Activated CD4-positive, alpha-beta T cell treated with anti-CD3 and anti-CD28 coated beads, Interleukin-2, amount 10 ng/mL, durations not matched to agents 24 days and 14 days (primary cell): ENCODE results near the gene FXYD5. TPM values are rescaled to one million over a fixed set of nuclear protein-coding genes. Genes with fewer than 3 reads are reported as not detected.

Experiments
- DNase-seq: peaks from one replicate; pipeline ENCODE4 v3.0.0; 2022
- H3K27ac Mint-ChIP-seq: one replicate; pipeline ENCODE4 v1.8.0; 2022; ENCODE audit warnings: mild to moderate bottlenecking, mixed read lengths
- H3K27me3 Mint-ChIP-seq: one replicate; pipeline ENCODE4 v1.8.0; 2022; ENCODE audit warnings: mixed read lengths
- H3K36me3 Mint-ChIP-seq: one replicate; pipeline ENCODE4 v1.8.0; 2022; ENCODE audit warnings: low read depth, mild to moderate bottlenecking, mixed read lengths
- H3K4me1 Mint-ChIP-seq: one replicate; pipeline ENCODE4 v1.8.0; 2021; ENCODE audit warnings: mixed read lengths
- H3K4me3 Mint-ChIP-seq: one replicate; pipeline ENCODE4 v1.8.0; 2022; ENCODE audit warnings: mild to moderate bottlenecking, moderate library complexity, mixed read lengths
- H3K9me3 Mint-ChIP-seq: one replicate; pipeline ENCODE4 v1.8.0; 2021; ENCODE audit warnings: mixed read lengths
- intact Hi-C: fragments of 100-400 bp; cut with micrococcal nuclease; formaldehyde crosslinking; loops from one replicate; pipeline ENCODE4 v1.15.1; 2023
- total RNA-seq: library from RNA; stranded (reverse); gene quantifications from 2 replicates; pipeline ENCODE4 v1.2.3, GENCODE V29; 2022

The FXYD5 gene
- total RNA-seq, 1 donor from 2014 or later: 286 TPM

DNA sequence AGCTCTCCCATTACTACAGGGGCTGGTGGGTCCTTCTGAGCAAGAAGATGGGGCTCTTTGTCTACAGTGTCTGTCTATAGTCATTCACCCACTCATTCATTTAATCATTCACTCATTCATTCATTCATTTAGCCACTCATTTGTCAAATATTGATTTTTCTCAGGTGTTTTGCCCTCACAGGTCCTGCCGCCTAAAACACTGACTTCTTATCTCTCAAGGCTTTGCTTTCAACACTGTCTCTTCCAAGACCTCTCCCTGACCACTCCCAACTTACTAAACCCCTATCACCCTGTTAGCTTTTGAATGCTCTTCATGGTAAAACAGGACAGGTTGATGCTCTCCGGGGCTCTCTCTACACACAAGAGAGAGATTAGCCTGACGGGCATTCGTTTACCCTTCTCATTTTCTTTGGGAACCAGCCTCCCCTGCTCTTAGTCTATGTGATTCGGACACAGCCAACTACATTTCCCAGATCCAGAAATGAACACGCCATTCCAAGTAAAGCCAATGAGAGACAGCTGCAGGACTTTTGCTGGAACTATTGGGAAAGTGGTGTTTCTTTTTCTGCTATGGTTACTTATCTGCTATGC lies 51.3 kb downstream of the FXYD5 start:
- peaks cover 67% of the 10 kb centered on the region for H3K4me1 Mint-ChIP-seq
- peak overlapping the region; percentile 96 for H3K27ac Mint-ChIP-seq
- no peaks in the 10 kb centered on the region for H3K27me3 Mint-ChIP-seq
- intact Hi-C loops: loop anchor here (1.0 kb wide), 1 partner anchor 53 kb away; no protein-coding TSS in a partner anchor
- peak overlapping the region; percentile 74 for H3K4me3 Mint-ChIP-seq
- no peak for DNase-seq
- peaks cover 4% of the 10 kb centered on the region for H3K9me3 Mint-ChIP-seq
- peaks cover 6% of the 10 kb centered on the region for H3K36me3 Mint-ChIP-seq

DNA sequence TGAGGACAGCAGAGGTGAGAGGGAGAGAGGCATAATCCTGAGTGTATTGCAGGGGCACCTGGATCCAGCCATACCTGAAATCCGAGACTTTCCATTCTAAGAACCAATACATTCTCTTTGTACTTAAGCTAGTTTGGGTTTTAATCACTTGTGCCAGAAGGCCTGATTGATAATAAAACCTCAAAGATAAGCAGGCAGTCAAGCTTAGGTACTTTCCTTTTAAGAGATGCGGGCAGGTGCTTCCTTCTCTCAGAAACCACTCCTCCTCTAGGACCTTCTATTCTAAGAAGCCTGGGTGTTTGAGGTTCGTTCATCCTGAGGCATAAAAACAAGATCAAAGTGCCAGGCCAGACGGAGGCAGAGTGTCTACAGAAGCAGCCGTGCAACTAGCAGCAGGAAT lies 51.8 kb downstream of the FXYD5 start:
- Mint-ChIP-seq H3K4me1 (peaks cover 67% of the 10 kb centered on the region), H3K27me3 (no peaks in the 10 kb centered on the region), H3K9me3 (peaks cover 4% of the 10 kb centered on the region), H3K36me3 (peaks cover 6% of the 10 kb centered on the region), H3K4me3 (peak overlapping the region; percentile 74), H3K27ac (peak overlapping the region; percentile 96)
- intact Hi-C loops: loop anchor here (1.0 kb wide), 1 partner anchor 53 kb away; no protein-coding TSS in a partner anchor
- DNase-seq: peak; percentile 90

DNA sequence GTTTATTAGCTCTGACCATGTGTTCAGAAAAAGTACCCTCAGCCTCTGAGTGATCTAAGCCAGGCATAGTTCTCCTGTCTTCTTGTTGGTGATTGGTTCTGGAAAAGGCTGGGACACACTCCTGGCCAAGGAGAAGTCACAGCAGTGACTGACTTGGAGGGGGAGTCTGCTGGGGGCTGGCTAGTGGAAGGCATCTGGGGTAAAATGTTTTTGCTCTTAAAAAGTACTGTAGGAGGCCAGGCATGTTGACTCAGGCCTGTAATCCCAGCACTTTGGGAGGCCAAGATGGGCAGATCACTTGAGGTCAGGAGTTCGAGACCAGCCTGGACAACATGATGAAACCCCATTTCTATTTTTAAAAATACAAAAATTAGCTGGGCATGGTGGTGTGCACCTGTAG lies 52.3 kb downstream of the FXYD5 start:
- Mint-ChIP-seq H3K27ac (peak overlapping the region; percentile 96), H3K36me3 (peaks cover 6% of the 10 kb centered on the region), H3K27me3 (no peaks in the 10 kb centered on the region), H3K4me3 (peak overlapping the region; percentile 74), H3K4me1 (peaks cover 71% of the 10 kb centered on the region), H3K9me3 (peaks cover 4% of the 10 kb centered on the region)
- intact Hi-C loops: loop anchor here (1.0 kb wide), 1 partner anchor 54 kb away; no protein-coding TSS in a partner anchor
- DNase-seq: no peak

DNA sequence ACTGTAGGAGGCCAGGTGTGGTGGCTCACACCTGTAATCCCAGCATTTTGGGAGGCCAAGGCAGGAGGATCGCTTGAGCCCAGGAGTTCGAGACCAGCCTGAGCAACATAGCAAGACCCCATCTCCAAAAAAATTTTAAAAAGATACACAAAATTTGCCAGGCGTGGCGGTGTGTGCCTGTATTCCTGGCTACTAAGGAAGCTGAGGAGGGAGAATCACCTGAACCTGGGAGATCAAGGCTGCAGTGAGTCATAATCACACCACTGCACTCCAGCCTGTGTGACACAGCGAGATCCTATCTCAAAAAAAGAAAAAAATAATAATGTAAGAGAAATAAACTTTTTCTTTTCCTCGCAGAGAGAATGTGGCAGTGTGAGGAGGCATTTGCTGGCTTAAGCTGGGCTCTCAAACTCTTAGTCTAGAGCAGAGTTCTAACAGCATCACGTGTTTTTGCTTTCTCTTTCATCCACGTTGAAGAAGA lies 52.9 kb downstream of the FXYD5 start:
- intact Hi-C loops: no loop called here
- H3K4me3 Mint-ChIP-seq: peak overlapping the region; percentile 37
- H3K4me1 Mint-ChIP-seq: peaks cover 75% of the 10 kb centered on the region
- H3K27me3 Mint-ChIP-seq: no peaks in the 10 kb centered on the region
- H3K27ac Mint-ChIP-seq: peak overlapping the region; percentile 96
- H3K9me3 Mint-ChIP-seq: peaks cover 4% of the 10 kb centered on the region
- peak; percentile 75 for DNase-seq
- peaks cover 6% of the 10 kb centered on the region for H3K36me3 Mint-ChIP-seq

DNA sequence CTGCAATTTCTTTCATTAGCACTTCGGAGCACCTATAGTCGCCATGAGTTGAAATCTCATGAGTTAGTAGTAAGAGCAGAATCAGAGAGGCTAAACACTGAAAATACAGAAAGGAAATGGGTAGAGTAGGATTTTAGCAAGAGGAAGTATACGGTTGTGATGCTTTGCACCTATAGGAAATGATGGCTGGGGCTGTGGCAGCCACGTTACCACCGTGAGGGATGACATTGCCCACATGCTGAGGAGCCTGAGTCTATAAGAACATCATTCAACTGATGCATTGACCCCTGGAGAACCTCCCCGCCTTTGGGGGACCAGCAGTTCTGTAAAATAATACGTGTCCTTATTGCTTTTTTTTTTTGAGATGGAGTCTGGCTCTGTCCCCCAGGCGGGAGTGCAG lies 53.6 kb downstream of the FXYD5 start:
- peak overlapping the region; percentile 37 for H3K4me3 Mint-ChIP-seq

DNA sequence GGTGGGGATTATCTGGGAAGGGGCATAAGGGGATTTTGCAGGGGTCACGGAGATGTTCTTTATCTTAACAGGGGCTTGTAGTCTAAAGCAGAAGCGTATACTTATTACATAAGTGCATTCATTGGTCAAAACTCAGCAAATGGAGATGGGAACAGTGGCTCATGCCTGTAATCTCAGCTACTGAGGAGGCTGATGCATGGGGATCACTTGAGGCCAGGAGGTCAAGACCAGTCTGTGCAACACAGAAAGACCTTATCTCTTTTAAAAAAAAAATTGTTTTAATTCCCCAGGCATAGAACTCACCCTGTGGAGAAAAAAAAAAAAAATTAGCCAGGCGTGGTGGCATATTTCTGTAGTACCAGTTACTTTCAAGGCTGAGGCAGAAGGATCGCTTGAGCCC lies 55.1 kb downstream of the FXYD5 start:
- no peak for DNase-seq
- Mint-ChIP-seq H3K4me1 (peaks cover 76% of the 10 kb centered on the region), H3K27me3 (no peaks in the 10 kb centered on the region), H3K9me3 (peaks cover 4% of the 10 kb centered on the region), H3K27ac (peak overlapping the region; percentile 75), H3K36me3 (peaks cover 4% of the 10 kb centered on the region), H3K4me3 (no peak overlapping the region)
- intact Hi-C loops: loop anchor here (5.0 kb wide), 1 partner anchor 38 kb away; the partner anchor contains the start of gene LSR

More for the DNA sequence above, 53.6 kb downstream of the FXYD5 start:
- Mint-ChIP-seq H3K27me3 (no peaks in the 10 kb centered on the region), H3K36me3 (peaks cover 4% of the 10 kb centered on the region), H3K4me1 (peaks cover 75% of the 10 kb centered on the region), H3K27ac (peak overlapping the region; percentile 96), H3K9me3 (peaks cover 4% of the 10 kb centered on the region)
- no peak for DNase-seq
- intact Hi-C loops: no loop called here

DNA sequence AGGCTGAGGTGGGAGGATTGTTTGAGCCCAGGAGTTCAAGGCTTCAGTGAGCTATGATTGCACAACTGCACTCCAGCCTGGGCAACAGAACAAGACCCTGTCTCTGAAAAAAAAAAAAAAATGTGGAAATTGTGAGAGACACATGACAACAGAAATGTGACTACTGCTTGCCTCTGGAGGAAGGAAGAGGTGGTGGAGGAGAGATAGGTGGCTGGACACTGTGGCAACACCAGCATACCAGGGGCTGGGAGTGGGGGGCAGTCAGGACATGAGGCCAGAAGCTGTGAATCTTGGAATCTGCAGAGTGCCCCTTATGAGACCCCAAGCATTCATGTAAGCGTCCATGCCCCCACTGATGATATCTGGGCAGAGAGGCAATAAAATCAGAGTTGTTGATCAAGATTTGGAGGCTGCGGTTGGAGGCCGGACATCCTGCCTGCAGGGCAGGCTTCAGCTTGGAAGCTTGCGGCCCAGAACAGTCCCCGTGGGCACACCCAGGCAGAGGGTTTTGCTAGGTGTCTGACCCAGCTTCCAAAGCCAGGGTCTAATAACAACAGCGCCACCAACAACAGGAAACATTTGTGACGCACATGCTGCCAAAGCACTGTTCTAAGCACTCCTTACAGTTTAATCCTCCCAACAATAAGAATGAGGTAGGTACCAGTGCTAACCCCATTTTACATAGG lies 57.2 kb downstream of the FXYD5 start:
- H3K36me3 Mint-ChIP-seq: peaks cover 5% of the 10 kb centered on the region
- H3K9me3 Mint-ChIP-seq: peaks cover 4% of the 10 kb centered on the region
- H3K27me3 Mint-ChIP-seq: no peaks in the 10 kb centered on the region
- peak overlapping the region; percentile 97 for H3K27ac Mint-ChIP-seq
- peaks cover 70% of the 10 kb centered on the region for H3K4me1 Mint-ChIP-seq
- H3K4me3 Mint-ChIP-seq: peak overlapping the region; percentile 77
- intact Hi-C loops: loop anchor here (5.0 kb wide), 1 partner anchor 36 kb away; the partner anchor contains the start of gene LSR
- peak; percentile 93 for DNase-seq

DNA sequence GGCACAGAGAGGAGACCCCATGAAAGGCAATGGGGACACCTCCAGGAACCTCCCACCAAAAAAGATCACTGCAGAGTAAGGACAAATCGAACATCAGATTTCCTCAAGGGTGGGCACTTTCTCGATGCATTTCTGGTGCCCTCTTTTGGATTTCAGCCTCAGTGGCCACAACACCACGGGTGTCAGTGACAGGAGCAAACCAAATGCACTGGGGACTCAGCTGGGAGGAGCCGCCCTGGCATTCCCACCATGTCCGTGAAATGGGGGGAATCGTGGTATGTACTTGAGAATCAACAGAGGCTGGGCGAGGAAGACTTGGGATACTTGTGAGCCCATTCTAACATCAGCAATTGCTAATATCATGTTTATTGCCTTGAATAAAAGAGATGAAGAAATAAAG lies 57.7 kb downstream of the FXYD5 start:
- Mint-ChIP-seq H3K27ac (peak overlapping the region; percentile 97), H3K9me3 (peaks cover 4% of the 10 kb centered on the region), H3K4me3 (peak overlapping the region; percentile 77), H3K27me3 (no peaks in the 10 kb centered on the region), H3K36me3 (peaks cover 7% of the 10 kb centered on the region), H3K4me1 (peaks cover 68% of the 10 kb centered on the region)
- intact Hi-C loops: loop anchor here (5.0 kb wide), 1 partner anchor 35 kb away; the partner anchor contains the start of gene LSR
- DNase-seq: no peak

DNA sequence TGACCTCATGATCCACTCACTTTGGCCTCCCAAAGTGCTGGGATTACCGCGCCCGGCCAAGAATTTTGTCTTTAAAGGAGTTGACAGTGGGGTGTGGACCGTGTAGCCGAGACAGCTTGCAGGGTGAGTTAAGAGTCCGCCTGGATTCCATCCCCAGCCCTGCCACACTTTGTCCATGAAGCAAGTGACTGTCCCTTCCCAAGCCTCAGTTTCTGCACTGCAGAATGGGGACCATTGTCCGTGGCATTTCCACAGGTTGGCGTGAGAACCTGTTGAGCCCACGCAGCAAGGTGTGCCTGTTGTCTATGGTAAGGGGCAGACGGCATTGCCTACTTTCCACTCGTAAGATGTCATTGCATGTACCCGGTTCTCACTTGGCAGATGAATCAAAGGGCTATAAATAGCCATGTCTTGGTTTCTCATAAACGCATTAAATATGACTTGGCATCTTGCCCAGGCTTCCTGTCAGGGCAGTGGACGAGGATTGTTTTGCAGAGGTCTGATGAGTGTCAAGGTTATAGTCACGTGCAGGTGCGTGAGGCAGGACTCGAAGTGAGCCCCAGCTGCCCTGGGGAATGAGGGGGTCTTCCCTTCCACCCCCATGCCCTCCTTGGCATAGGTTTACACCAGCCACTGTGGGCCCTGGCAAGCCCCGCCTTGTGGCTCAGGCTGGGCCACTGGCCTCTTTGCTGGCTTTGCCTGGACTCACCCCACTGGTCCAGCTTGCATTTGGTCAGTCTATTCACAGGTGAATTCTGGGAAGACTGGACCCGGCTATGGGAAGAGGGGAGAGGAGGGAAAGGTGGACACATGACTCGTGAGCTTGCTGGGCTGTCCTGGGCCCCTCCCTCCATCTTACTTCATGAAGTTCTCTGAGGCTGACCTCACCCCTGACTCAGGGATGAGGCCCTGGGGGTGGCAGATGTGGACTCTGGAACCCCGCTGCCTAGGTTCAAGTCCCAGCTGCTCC lies 59.4 kb downstream of the FXYD5 start:
- Mint-ChIP-seq H3K36me3 (peaks cover 3% of the 10 kb centered on the region), H3K4me1 (peaks cover 56% of the 10 kb centered on the region), H3K27ac (peak overlapping the region; percentile 84)

DNA sequence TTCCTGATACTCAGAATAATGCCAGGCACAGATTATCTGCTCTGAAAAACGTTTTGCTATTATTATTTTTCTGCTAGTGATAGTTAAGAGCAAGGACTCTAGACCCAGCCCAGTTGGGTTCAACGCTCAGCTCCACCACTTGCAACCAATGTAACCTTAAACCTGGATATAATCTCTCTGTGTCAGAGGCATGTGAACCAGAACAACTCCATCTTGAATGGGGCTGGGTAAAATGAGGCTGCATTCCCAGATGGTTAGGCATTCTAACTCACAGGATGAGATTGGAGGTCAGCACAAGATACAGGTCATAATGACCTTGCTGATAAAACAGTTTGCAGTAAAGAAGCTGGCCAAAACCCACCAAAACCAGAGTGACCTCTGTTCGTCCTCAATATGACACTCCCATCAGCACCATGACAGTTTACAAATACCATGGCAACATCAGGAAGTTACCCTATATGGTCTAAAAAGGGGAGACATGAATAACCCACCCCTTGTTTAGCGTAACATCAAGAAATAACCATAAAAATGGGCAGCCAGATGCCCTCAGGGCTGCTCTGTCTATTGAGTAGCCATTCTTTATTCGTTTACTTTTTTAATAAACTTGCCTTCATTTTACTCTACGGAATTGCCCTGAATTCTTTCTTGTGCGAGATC lies 60.4 kb downstream of the FXYD5 start:
- H3K27ac Mint-ChIP-seq: peak overlapping the region; percentile 43
- DNase-seq: no peak
- H3K4me1 Mint-ChIP-seq: peaks cover 49% of the 10 kb centered on the region
- intact Hi-C loops: loop anchor here (2.0 to 5.0 kb wide), 2 partner anchors 32 to 132 kb away; partner anchors contain the start of genes FFAR1 and LSR
- H3K4me3 Mint-ChIP-seq: no peak overlapping the region
- H3K36me3 Mint-ChIP-seq: peaks cover 7% of the 10 kb centered on the region
- no peaks in the 10 kb centered on the region for H3K27me3 Mint-ChIP-seq
- H3K9me3 Mint-ChIP-seq: peaks cover 4% of the 10 kb centered on the region

More for the DNA sequence above, 59.4 kb downstream of the FXYD5 start:
- no peaks in the 10 kb centered on the region for H3K9me3 Mint-ChIP-seq
- peak; percentile 88 for DNase-seq
- no peaks in the 10 kb centered on the region for H3K27me3 Mint-ChIP-seq
- intact Hi-C loops: loop anchor here (2.0 to 5.0 kb wide), 2 partner anchors 33 to 133 kb away; partner anchors contain the start of genes FFAR1 and LSR
- H3K4me3 Mint-ChIP-seq: peak overlapping the region; percentile 19

DNA sequence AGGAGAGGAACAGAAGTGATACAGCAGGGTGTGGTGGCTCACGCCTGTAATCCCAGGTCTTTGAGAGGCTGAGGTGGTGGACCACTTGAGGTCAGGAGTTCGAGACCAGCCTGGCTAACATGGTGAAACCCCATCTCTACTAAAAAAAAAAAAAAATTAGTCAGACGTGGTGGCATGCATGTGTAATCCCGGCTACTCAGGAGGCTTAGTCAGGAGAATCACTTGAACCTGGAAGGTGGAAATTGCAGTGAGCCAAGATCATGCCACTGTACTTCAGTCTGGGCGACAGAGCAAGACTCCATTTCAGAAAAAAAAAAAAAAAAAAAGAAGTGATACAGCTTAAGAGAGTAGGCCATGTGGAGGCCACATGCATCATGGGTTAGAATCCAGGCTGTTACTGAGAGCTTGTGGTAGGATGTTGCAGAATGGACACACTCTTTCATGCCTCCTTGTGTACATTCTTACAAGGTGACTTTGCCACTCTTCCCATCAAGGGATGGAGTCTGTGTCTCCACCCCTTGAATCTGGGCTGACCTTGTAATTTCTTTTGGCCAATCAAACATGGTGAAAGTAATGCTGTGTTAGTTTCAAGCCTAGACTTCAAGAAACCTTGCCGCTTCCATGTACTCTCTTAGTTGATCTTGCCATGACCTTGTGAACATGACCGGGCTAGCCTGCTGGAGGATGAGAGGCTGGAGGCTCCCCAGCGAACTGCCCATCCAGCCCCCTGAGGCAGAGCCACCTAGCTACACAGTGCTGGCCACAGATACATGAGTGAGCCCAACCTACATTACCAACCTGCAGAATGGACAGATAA lies 61.7 kb downstream of the FXYD5 start:
- Mint-ChIP-seq H3K27ac (peak overlapping the region; percentile 70), H3K4me3 (no peak overlapping the region), H3K27me3 (no peaks in the 10 kb centered on the region), H3K36me3 (peaks cover 7% of the 10 kb centered on the region), H3K9me3 (peaks cover 4% of the 10 kb centered on the region), H3K4me1 (peaks cover 44% of the 10 kb centered on the region)
- intact Hi-C loops: no loop called here
- DNase-seq: no peak
